WERI-Rb-1 (cell line): ENCODE data around the gene MACROD2.

Source experiments
- DNase-seq: peaks from one replicate; pipeline ENCODE4 v3.0.0-alpha.2; 2020
- H3K27ac ChIP-seq: fragments of 250-450 bp; sonication (Bioruptor Pico); 2 replicates; pipeline ENCODE4 v1.5.1; 2020; ENCODE audit warnings: mild to moderate bottlenecking, moderate library complexity
- H3K27me3 ChIP-seq: fragments of 250-450 bp; sonication (Bioruptor Pico); 2 replicates; pipeline ENCODE4 v1.5.1; 2021; ENCODE audit warnings: mild to moderate bottlenecking, low read depth, moderate library complexity; ENCODE audit not compliant: insufficient read depth, severe bottlenecking
- H3K36me3 ChIP-seq: fragments of 250-450 bp; sonication (Bioruptor Pico); 2 replicates; pipeline ENCODE4 v1.5.1; 2020; ENCODE audit warnings: mild to moderate bottlenecking, moderate library complexity
- H3K4me3 ChIP-seq: 2 replicates; pipeline ENCODE4 v1.5.1; 2011; ENCODE audit warnings: low read depth, mild to moderate bottlenecking, control low read depth, low read length
- H3K9me3 ChIP-seq: fragments of 250-450 bp; sonication (Bioruptor Pico); 2 replicates; pipeline ENCODE4 v1.5.1; 2021; ENCODE audit warnings: mild to moderate bottlenecking, moderate library complexity; ENCODE audit not compliant: severe bottlenecking
- CTCF ChIP-seq: IDR thresholded peaks from 2 replicates; pipeline ENCODE4 v1.5.1; 2011; ENCODE audit warnings: low read depth, mild to moderate bottlenecking, control low read depth, inconsistent platforms, low read length

MACROD2 gene

GRCh38 chr20:14953736-14954135 lies 958.4 kb downstream of the MACROD2 start:
- Histone ChIP-seq H3K4me3 (no peak overlapping the region), H3K36me3 (no peaks in the 10 kb centered on the region), H3K27ac (no peak overlapping the region), H3K9me3 (no peaks in the 10 kb centered on the region), H3K27me3 (no peaks in the 10 kb centered on the region)
- TF ChIP-seq CTCF, result no peak
- DNase-seq, result no peak

- DNase-seq, result no peak
- Histone ChIP-seq H3K36me3 (no peaks in the 10 kb centered on the region), H3K27ac (no peak overlapping the region), H3K9me3 (no peaks in the 10 kb centered on the region), H3K27me3 (no peaks in the 10 kb centered on the region), H3K4me3 (no peak overlapping the region)
- no peak for TF ChIP-seq CTCF
Observed at GRCh38 chr20:14955399-14955798, 960.1 kb downstream of the MACROD2 start.

- TF ChIP-seq CTCF, result no peak
- H3K9me3 ChIP-seq, result no peaks in the 10 kb centered on the region
- H3K27me3 ChIP-seq, result no peaks in the 10 kb centered on the region
- H3K4me3 ChIP-seq, result no peak overlapping the region
- DNase-seq, result no peak
- no peak overlapping the region for H3K27ac ChIP-seq
- H3K36me3 ChIP-seq, result no peaks in the 10 kb centered on the region
Observed at GRCh38 chr20:14956026-14956425, 960.7 kb downstream of the MACROD2 start.

GRCh38 chr20:14956538-14956937 lies 961.2 kb downstream of the MACROD2 start:
- Histone ChIP-seq H3K27ac (no peak overlapping the region), H3K4me3 (no peak overlapping the region), H3K27me3 (no peaks in the 10 kb centered on the region), H3K9me3 (no peaks in the 10 kb centered on the region), H3K36me3 (no peaks in the 10 kb centered on the region)
- no peak for DNase-seq
- TF ChIP-seq CTCF, result no peak

GRCh38 chr20:14957402-14957801 lies 962.1 kb downstream of the MACROD2 start:
- Histone ChIP-seq H3K27ac (no peak overlapping the region), H3K36me3 (no peaks in the 10 kb centered on the region)

More at GRCh38 chr20:14957402-14957801, 962.1 kb downstream of the MACROD2 start:
- Histone ChIP-seq H3K4me3 (no peak overlapping the region), H3K27me3 (no peaks in the 10 kb centered on the region), H3K9me3 (no peaks in the 10 kb centered on the region)
- no peak for TF ChIP-seq CTCF
- DNase-seq, result no peak
